Heart left ventricle (tissue), 16 donors: ENCODE results near the gene HCN2. TPM values are rescaled to one million over a fixed set of nuclear protein-coding genes. Genes with fewer than 3 reads are reported as not detected.

Experiments
- ATAC-seq, 4 donors: fragments of 200-7000 bp; cut with Tn5 transposase; one replicate each; pipeline ENCODE4 v1.9.1; 2020 to 2022; ENCODE audit warnings: moderate library complexity in 4 of 4, mild to moderate bottlenecking in 3 of 4, moderate number of reproducible peaks in 1 of 4
- DNase-seq, 5 donors: peaks; one replicate each; pipeline ENCODE4 v3.0.0-alpha.2; 2020
- H3K27ac ChIP-seq, 12 donors: fragments of 200-600 bp; sonication (generic) in 4 of 12; one replicate each; pipeline versions ENCODE4 v1.5.0 to v1.8.0; 2016 to 2022; ENCODE audit warnings: mild to moderate bottlenecking in 2 of 12
- H3K27me3 ChIP-seq, 9 donors: fragments of 200-600 bp; sonication (generic) in 2 of 9; one replicate each; pipeline versions ENCODE4 v1.5.1 to v1.8.0; 2016 to 2022; ENCODE audit warnings: mild to moderate bottlenecking in 3 of 9
- H3K36me3 ChIP-seq, 9 donors: fragments of 200-600 bp; sonication (generic) in 2 of 9; one replicate each; pipeline versions ENCODE4 v1.5.0 to v1.8.0; 2018 to 2022; ENCODE audit warnings: mild to moderate bottlenecking in 2 of 9
- H3K4me1 ChIP-seq, 12 donors: fragments of 200-600 bp; sonication (generic) in 4 of 12; one replicate each; pipeline versions ENCODE4 v1.5.0 to v1.8.0; 2016 to 2022; ENCODE audit warnings: mild to moderate bottlenecking in 3 of 12
- H3K4me3 ChIP-seq, 12 donors: fragments of 200-600 bp; sonication (generic) in 4 of 12; one replicate each; pipeline versions ENCODE4 v1.5.0 to v1.8.0; 2017 to 2022; ENCODE audit warnings: mild to moderate bottlenecking in 9 of 12, moderate library complexity in 4 of 12
- H3K9me3 ChIP-seq, 12 donors: fragments of 200-600 bp; sonication (generic) in 4 of 12; one replicate each; pipeline versions ENCODE4 v1.5.0 to v1.8.0; 2016 to 2022; ENCODE audit warnings: mild to moderate bottlenecking in 1 of 12
- POLR2A ChIP-seq, 2 donors: fragments of 450-650 bp; IDR thresholded peaks; one replicate each; pipeline ENCODE4 v1.6.1; 2017; ENCODE audit warnings: antibody characterized with exemption in 2 of 2, mild to moderate bottlenecking in 2 of 2, moderate library complexity in 2 of 2
- WGBS, 4 donors: extraction: QIAGEN DNeasy Blood & Tissue Kit in 2 of 4; methylation state at CpG; one replicate each; pipeline versions ENCODE4 v1.1.5 to v1.1.7; 2013 to 2018; 5-methylcytosine and 5-hydroxymethylcytosine counted together
- intact Hi-C, 10 donors: fragments of 100-400 bp; cut with DNase I; formaldehyde crosslinking; loops; one replicate each; pipeline versions ENCODE4 v1.11.1 to v1.14.2; 2022
- polyA plus RNA-seq, 2 donors: library from polyadenylated mRNA; stranded (reverse); fragments of 200-250 nt; gene quantifications; one replicate each; pipeline ENCODE4 v1.2.3, GENCODE V29; 2013
- total RNA-seq, 9 donors: library from RNA; depleted of rRNA in 2 of 9; stranded (reverse); fragments of >200 nt in 2 of 9; fragmentation: NEBNext Ultra II Directional in 3 of 9; extraction: Animal tissue kit (Norgen Biotek cat#: 25700) in 3 of 9; gene quantifications; one replicate each; pipeline versions ENCODE4 v1.1.0 to v1.2.4, GENCODE V29; 2016 to 2023
- TF ChIP-seq, protein P1 (sequence below), 12 donors: fragments of 200-600 bp; sonication (generic) in 4 of 12; IDR thresholded peaks; one replicate each; pipeline versions ENCODE4 v1.5.0 to v1.8.0; 2018 to 2022; ENCODE audit warnings: antibody characterized with exemption in 12 of 12, mild to moderate bottlenecking in 5 of 12
- donor health status: ischemic (EF 13 %, LVEDD 7.1; RV severe dilation, severe dysfunction).
- donor health status: healthy with polysubstance abuse.
- donor health status: DM: no; HTN: yes; CAD: no.
- donor health status: DM: no; HTN: no; CAD: no.
- donor health status: ischemic (EF 25% LVEDD 6.9; RV normal size, moderate dysfunction).
- donor health status: ischemic (EF 25% LVEDD 5.7; RV mildly dilated, moderate dysfunction).
- donor health status: healthy.
- donor health status: DM: yes; HTN: yes; CAD: no.
- donor health status: ischemic (EF 35%, LVEDD 5.7; RV mildly dilated, moderate dysfunction).
- donor health status: nonischemic (EF 11% LVEDD 7.7; RV severe dilation, severe dysfunction).
- donor health status: DM: yes; HTN: yes; CAD: no.
- donor health status: PGD.
- donor health status: ischemic (EF 29% LVEDD 5.4; RV normal size, mild dysfunction).
- donor health status: nonischemic (EF 23%, LVEDD 6.1; RV moderate dilation, normal function).

Gene HCN2
- total and polyA plus RNA-seq, 11 donors, result 4.1 to 27.4 (median 15.4) TPM

GRCh38 chr19:607301-608154 lies 17.8 kb downstream of the HCN2 start:
- 79 to 86% (median 84%) methylated on average over 21 to 30 of the region's 30 CpGs for WGBS, 4 donors
- H3K36me3 ChIP-seq, result no peaks in the 10 kb centered on the region
- no peak overlapping the region for H3K4me3 ChIP-seq
- H3K27me3 ChIP-seq, result no peaks in the 10 kb centered on the region
- TF ChIP-seq POLR2A (IDR thresholded peaks at IDR 0.05), result no peak
- TF ChIP-seq, protein P1, sequence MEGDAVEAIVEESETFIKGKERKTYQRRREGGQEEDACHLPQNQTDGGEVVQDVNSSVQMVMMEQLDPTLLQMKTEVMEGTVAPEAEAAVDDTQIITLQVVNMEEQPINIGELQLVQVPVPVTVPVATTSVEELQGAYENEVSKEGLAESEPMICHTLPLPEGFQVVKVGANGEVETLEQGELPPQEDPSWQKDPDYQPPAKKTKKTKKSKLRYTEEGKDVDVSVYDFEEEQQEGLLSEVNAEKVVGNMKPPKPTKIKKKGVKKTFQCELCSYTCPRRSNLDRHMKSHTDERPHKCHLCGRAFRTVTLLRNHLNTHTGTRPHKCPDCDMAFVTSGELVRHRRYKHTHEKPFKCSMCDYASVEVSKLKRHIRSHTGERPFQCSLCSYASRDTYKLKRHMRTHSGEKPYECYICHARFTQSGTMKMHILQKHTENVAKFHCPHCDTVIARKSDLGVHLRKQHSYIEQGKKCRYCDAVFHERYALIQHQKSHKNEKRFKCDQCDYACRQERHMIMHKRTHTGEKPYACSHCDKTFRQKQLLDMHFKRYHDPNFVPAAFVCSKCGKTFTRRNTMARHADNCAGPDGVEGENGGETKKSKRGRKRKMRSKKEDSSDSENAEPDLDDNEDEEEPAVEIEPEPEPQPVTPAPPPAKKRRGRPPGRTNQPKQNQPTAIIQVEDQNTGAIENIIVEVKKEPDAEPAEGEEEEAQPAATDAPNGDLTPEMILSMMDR (IDR thresholded peaks at IDR 0.05), result no peak
- ATAC-seq, result no peak
- intact Hi-C loops, result no loop called here
- H3K27ac ChIP-seq, result no peak overlapping the region
- no peak for DNase-seq
- H3K9me3 ChIP-seq, result no peaks in the 10 kb centered on the region
- peaks cover 0 to 33% (median 13%) of the 10 kb centered on the region in 12 donors for H3K4me1 ChIP-seq

DNA sequence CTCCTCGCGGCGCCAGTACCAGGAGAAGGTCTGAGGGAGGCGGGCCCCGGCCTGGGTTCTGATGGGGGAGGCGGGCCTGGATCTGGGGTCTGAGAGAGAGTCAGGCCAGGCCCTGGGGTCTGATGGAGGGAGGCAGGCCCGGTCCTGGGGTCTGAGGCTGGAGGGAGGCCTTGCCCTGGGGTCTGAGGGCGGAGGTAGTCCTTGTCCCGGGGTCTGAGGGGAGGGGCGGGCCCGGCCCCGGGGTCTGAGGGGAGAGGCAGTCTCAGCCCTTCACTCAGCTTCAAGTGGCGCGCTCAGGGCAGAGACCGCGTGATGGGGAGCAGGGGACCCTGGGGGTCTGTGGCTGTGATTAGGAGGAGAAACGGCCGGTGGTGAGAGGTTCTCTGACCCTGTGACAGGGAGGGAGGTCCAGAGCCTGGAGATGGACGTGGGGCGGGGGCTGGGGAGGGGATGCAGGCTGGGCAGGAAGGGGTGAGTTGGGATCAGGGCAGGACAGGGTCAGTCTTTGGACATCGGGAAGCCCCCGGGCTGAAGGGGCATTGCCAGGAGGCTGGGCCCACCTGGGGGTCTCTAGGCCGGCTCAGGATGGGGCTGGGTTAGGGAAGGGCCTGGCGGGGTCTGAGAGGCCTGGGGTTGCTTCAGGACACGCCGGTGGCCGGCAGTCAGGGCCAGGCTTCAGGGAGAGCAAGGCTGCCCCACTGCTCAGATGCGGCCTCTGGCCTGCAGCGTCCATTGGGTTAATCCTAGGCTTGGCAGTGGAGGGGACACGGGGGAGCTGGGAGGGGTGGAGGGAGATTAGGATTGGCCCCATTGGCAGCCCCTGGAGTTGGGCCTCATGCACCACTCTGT lies 18.7 kb downstream of the HCN2 start:
- WGBS, 4 donors, result 72 to 85% (median 80%) methylated on average over 21 to 30 of the region's 30 CpGs
- Histone ChIP-seq H3K4me1 (peaks cover 0 to 33% (median 13%) of the 10 kb centered on the region in 12 donors), H3K36me3 (no peaks in the 10 kb centered on the region), H3K4me3 (no peak overlapping the region), H3K27me3 (no peaks in the 10 kb centered on the region), H3K27ac (peak overlapping the region in 7 of 12 donors; percentile 20 to 68 (median 46)), H3K9me3 (no peaks in the 10 kb centered on the region)
- ATAC-seq (peak; percentile 15 to 28 (median 20)), DNase-seq (no peak)
- TF ChIP-seq, protein P1 (IDR thresholded peaks at IDR 0.05), result no peak
- no peak for TF ChIP-seq POLR2A (IDR thresholded peaks at IDR 0.05)
- intact Hi-C loops, result no loop called here

DNA sequence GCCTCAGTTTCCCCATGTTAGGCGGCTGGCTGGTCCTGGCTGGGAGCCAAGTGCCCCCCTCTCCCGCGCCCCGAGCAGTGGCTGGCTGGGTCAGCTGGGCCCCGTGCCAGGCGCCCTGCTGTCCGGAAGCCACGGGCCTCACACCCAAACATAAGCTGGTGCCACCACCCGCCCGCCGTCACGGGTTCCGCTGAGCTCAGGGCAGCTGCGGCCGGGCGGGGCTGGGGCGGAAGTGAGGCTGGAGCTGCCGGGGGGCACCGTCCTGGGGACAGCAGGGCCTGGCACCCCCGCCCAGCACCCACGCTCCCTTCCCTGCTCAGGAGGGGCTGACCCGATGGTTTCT lies 19.3 kb downstream of the HCN2 start:
- no peaks in the 10 kb centered on the region for H3K27me3 ChIP-seq
- peak overlapping the region in 9 of 12 donors; percentile 20 to 68 (median 59) for H3K27ac ChIP-seq
- no peaks in the 10 kb centered on the region for H3K36me3 ChIP-seq
- peaks cover 0 to 33% (median 13%) of the 10 kb centered on the region in 12 donors for H3K4me1 ChIP-seq
- 46 to 63% (median 53%) methylated on average over 18 to 22 of the region's 22 CpGs for WGBS, 4 donors
- H3K9me3 ChIP-seq, result no peaks in the 10 kb centered on the region
- ATAC-seq (peak; percentile 59 to 83 (median 66)), DNase-seq (peak; percentile 67 to 80 (median 74))
- intact Hi-C loops, result no loop called here
- no peak for TF ChIP-seq POLR2A (IDR thresholded peaks at IDR 0.05)
- TF ChIP-seq, protein P1 (IDR thresholded peaks at IDR 0.05), result no peak
- no peak overlapping the region for H3K4me3 ChIP-seq
